ENCODE results near the gene ACTN1.
"Not testable (repeated sequence)": the region's sequence is repeated elsewhere in the genome, so short reads cannot be mapped to it uniquely, and the experiment has no call there.

The ACTN1 gene

GRCh38 chr14:68986225-68986624 lies 7.1 kb upstream of the ACTN1 start:
- DNase-seq, result no peak

- no peak for DNase-seq
Measured at GRCh38 chr14:68984686-68985085, 5.6 kb upstream of the ACTN1 start.

- no peak for DNase-seq
Measured at GRCh38 chr14:68983191-68983590, 4.1 kb upstream of the ACTN1 start.

- DNase-seq, result no peak
Measured at GRCh38 chr14:68982581-68982980, 3.5 kb upstream of the ACTN1 start.

GRCh38 chr14:68981539-68981976 lies 2.5 kb upstream of the ACTN1 start:
- DNase-seq, result no peak

- no peak for DNase-seq
Measured at GRCh38 chr14:68981139-68981538, 2.0 kb upstream of the ACTN1 start.

- peak; percentile 54 to 83 for DNase-seq
Measured at GRCh38 chr14:68979722-68980451, 785 bp upstream of the ACTN1 start.

- peak; percentile 60 to 66 for DNase-seq
Measured at GRCh38 chr14:68978172-68978911, 760 bp downstream of the ACTN1 start.

GRCh38 chr14:68977718-68978171 lies 1.4 kb downstream of the ACTN1 start:
- DNase-seq, result peak in 1 of 2 experiments; percentile 52

GRCh38 chr14:68977180-68977717 lies 1.9 kb downstream of the ACTN1 start:
- DNase-seq, result no peak

GRCh38 chr14:68976160-68977067 lies 2.7 kb downstream of the ACTN1 start:
- DNase-seq, result no peak

- no peak for DNase-seq
Measured at GRCh38 chr14:68975667-68976066, 3.4 kb downstream of the ACTN1 start.

GRCh38 chr14:68974759-68975347 lies 4.2 kb downstream of the ACTN1 start:
- no peak for DNase-seq

GRCh38 chr14:68973639-68974038 lies 5.5 kb downstream of the ACTN1 start:
- no peak for DNase-seq

- DNase-seq, result not testable (repeated sequence)
Measured at GRCh38 chr14:68973219-68973565, 5.9 kb downstream of the ACTN1 start.

GRCh38 chr14:68972507-68973218 lies 6.4 kb downstream of the ACTN1 start:
- DNase-seq, result no peak

GRCh38 chr14:68971411-68972035 lies 7.6 kb downstream of the ACTN1 start:
- DNase-seq, result no peak

- DNase-seq, result no peak
Measured at GRCh38 chr14:68970736-68971135, 8.4 kb downstream of the ACTN1 start.

GRCh38 chr14:68970038-68970612 lies 9.0 kb downstream of the ACTN1 start:
- DNase-seq, result no peak

GRCh38 chr14:68969278-68970033 lies 9.6 kb downstream of the ACTN1 start:
- DNase-seq, result no peak
